HepG2 (cell line): ENCODE data around the gene NEDD4L. TPM values are rescaled to one million over a fixed set of nuclear protein-coding genes. Genes with fewer than 3 reads are reported as not detected.

Experiments used
- BCL6 ChIP-seq: IDR thresholded peaks from 2 replicates; pipeline ENCODE4 v1.6.1; 2016; ENCODE audit warnings: missing genetic modification reagents, missing compliant biosample characterization
- DR1 ChIP-seq: sonication (generic); formaldehyde crosslinking; IDR thresholded peaks from 2 replicates; pipeline ENCODE4 v1.8.0; 2021; ENCODE audit warnings: mild to moderate bottlenecking, missing genetic modification reagents, inconsistent platforms
- FOSL2 ChIP-seq: sonication (generic); formaldehyde crosslinking; IDR thresholded peaks from 2 replicates; pipeline ENCODE4 v1.4.0; 2020; ENCODE audit warnings: missing genetic modification reagents
- MEIS2 ChIP-seq: sonication (generic); formaldehyde crosslinking; IDR thresholded peaks from 2 replicates; pipeline ENCODE4 v1.9.0; 2021; ENCODE audit warnings: mild to moderate bottlenecking, missing genetic modification reagents
- NR2F2 ChIP-seq: IDR thresholded peaks from 2 replicates; pipeline ENCODE4 v1.6.1; 2012; ENCODE audit warnings: low read depth, inconsistent platforms, borderline replicate concordance
- RCOR2 ChIP-seq: IDR thresholded peaks from 2 replicates; pipeline ENCODE4 v1.6.1; 2016; ENCODE audit warnings: missing biosample characterization, missing genetic modification reagents
- SCMH1 ChIP-seq: sonication (generic); formaldehyde crosslinking; IDR thresholded peaks from 2 replicates; pipeline ENCODE4 v1.9.0; 2021; ENCODE audit warnings: missing genetic modification reagents, mild to moderate bottlenecking, borderline replicate concordance
- SRSF4 ChIP-seq: fragments of 200-400 bp; formaldehyde crosslinking; IDR thresholded peaks from one replicate; pipeline ENCODE4 v1.6.1; 2018; ENCODE audit warnings: mild to moderate bottlenecking, low read depth, low read length, moderate library complexity; ENCODE audit not compliant: poor library complexity, severe bottlenecking
- SRY ChIP-seq: sonication (generic); formaldehyde crosslinking; IDR thresholded peaks from 2 replicates; pipeline ENCODE4 v1.8.0; 2022; ENCODE audit warnings: mild to moderate bottlenecking, missing genetic modification reagents
- TBP ChIP-seq: sonication (generic); formaldehyde crosslinking; IDR thresholded peaks from 2 replicates; pipeline ENCODE4 v1.5.0; 2020; ENCODE audit warnings: missing genetic modification reagents
- YY1 ChIP-seq: IDR thresholded peaks from 2 replicates; pipeline ENCODE4 v1.6.1; 2011; ENCODE audit warnings: low read length, low read depth, moderate library complexity, mild to moderate bottlenecking; ENCODE audit not compliant: insufficient read depth, insufficient replicate concordance
- ZNF235 ChIP-seq: sonication (generic); formaldehyde crosslinking; IDR thresholded peaks from 2 replicates; pipeline ENCODE4 v1.8.1; 2023; ENCODE audit warnings: mild to moderate bottlenecking, missing genetic modification reagents, borderline replicate concordance
- ZNF260 ChIP-seq: sonication (generic); formaldehyde crosslinking; IDR thresholded peaks from 2 replicates; pipeline ENCODE4 v1.4.0; 2020; ENCODE audit warnings: missing genetic modification reagents, low read depth, mild to moderate bottlenecking, borderline replicate concordance
- ZNF598 ChIP-seq: sonication (generic); formaldehyde crosslinking; IDR thresholded peaks from 2 replicates; pipeline ENCODE4 v1.5.1; 2020; ENCODE audit warnings: mild to moderate bottlenecking, missing genetic modification reagents, borderline replicate concordance
- ZNF614 ChIP-seq: IDR thresholded peaks from 2 replicates; pipeline ENCODE4 v1.6.1; 2018; ENCODE audit warnings: missing biosample characterization, missing genetic modification reagents, inconsistent platforms, borderline replicate concordance
- ZNF792 ChIP-seq: IDR thresholded peaks from 2 replicates; pipeline ENCODE4 v1.6.1; 2016
- ZNF850 ChIP-seq: sonication (generic); formaldehyde crosslinking; conservative IDR thresholded peaks from 2 replicates; pipeline ENCODE4 v1.9.0; 2021; ENCODE audit warnings: mild to moderate bottlenecking, missing genetic modification reagents
- ZSCAN12 ChIP-seq: sonication (generic); formaldehyde crosslinking; IDR thresholded peaks from 2 replicates; pipeline ENCODE4 v1.9.0; 2021; ENCODE audit warnings: mild to moderate bottlenecking, missing genetic modification reagents
- polyA plus RNA-seq, 8 experiments: library from polyadenylated mRNA; depleted of rRNA in 3 of 8; stranded (reverse) in 7 of 8; unstranded in 1 of 8; fragments of >200 nt; fragmentation: Illumina TruSeq in 4 of 8; extraction: Trizol in 4 of 8; gene quantifications; 2 replicates each; pipeline versions ENCODE4 v1.2.1 to v1.2.3, GENCODE V29; 2011 to 2016; ENCODE audit warnings: low read depth in 4 of 8, missing spikeins in 1 of 8, mixed read lengths in 1 of 8; ENCODE audit not compliant: insufficient read depth in 1 of 8
- total RNA-seq, 5 experiments: library from RNA; depleted of rRNA; stranded (reverse); fragments of >200 nt; fragmentation: Illumina TruSeq; extraction: Trizol; gene quantifications; 2 replicates each; pipeline ENCODE4 v1.2.3, GENCODE V29; 2016; ENCODE audit warnings: low read depth in 1 of 5
- TF ChIP-seq, protein P1 (sequence below): sonication (generic); formaldehyde crosslinking; IDR thresholded peaks from 2 replicates; pipeline ENCODE4 v1.8.0; 2022; ENCODE audit warnings: low read depth, missing genetic modification reagents
- TF ChIP-seq, protein P2 (sequence below): sonication (generic); formaldehyde crosslinking; IDR thresholded peaks from 2 replicates; pipeline ENCODE4 v1.4.0; 2020; ENCODE audit warnings: missing genetic modification reagents, borderline replicate concordance
- TF ChIP-seq, protein P3 (sequence below): sonication (generic); formaldehyde crosslinking; IDR thresholded peaks from 2 replicates; pipeline ENCODE4 v1.4.0; 2020; ENCODE audit warnings: missing genetic modification reagents
- TF ChIP-seq, protein P4 (sequence below): IDR thresholded peaks from 2 replicates; pipeline ENCODE4 v1.6.1; 2016
- TF ChIP-seq, protein P5 (sequence below): sonication (generic); formaldehyde crosslinking; IDR thresholded peaks from 2 replicates; pipeline ENCODE4 v1.8.1; 2023; ENCODE audit warnings: missing genetic modification reagents, mild to moderate bottlenecking, borderline replicate concordance

The NEDD4L gene
- total and polyA plus RNA-seq, 2 of the 13 experiments (the other 11 are each of a cell fraction or from before 2014, with no cell fraction given): 168 to 390 TPM

DNA sequence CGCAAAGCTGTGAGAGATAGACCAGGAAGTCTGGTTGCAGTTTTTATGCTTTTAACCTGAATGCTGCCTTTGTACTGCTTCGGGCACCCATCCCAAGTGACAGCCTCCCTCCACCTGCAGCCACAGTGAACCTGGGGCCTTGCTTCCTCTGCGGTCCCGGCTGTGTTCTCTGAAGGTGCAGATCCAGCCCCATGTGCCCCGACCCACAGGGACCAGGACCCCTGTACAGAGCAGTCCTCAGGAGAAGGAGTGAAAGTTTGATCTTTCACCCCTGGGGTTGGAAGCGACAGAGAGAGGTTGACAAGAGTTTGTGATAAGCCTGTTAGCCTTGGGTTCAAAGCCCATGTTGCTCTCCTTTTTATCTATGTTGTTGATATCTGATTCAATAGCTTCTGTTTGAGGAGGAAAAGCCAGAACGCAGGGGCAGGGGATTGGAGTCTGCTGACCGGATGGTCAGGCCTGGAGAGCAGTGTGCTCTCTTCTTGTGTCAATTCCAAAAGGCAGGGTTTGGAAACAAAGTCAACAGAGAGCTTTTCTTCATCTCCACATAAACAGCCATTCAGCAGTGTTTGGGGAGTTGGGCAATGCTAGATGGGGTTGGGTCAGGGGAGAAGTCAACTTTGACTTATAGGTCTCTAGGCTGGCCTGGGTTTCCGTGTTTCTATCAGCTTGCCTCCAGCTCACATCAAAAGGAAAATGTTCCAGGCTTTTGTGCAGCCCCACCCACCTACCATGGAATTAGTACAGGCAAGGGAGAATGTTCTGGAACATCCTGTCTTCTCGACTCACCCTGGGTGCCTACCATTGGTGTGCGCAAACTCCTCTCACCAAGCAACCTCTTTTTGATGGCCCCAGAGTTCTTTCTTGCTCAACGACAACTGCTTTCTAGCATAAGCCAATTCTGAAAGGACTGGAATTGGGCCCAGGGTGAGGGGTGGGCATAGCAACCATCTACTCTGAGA lies 369.9 kb downstream of the NEDD4L start (continued):
- TF ChIP-seq FOSL2 (peak; percentile 92), ZNF792 (CRISPR knock-in tag) (peak; percentile 85; the same call in 1 of the 2 replicates), ZSCAN12 (CRISPR knock-in tag) (peak; percentile 72), SRY (CRISPR knock-in tag) (no peak), ZNF850 (CRISPR knock-in tag) (0 out of 2 replicates have a peak, but pooled peaks have one; percentile 32), ZNF235 (CRISPR knock-in tag) (no peak), ZNF598 (CRISPR knock-in tag) (peak; percentile 56; the same call in 1 of the 2 replicates), SRSF4 (no peak), TBP (no peak), ZNF614 (CRISPR knock-in tag) (peak; percentile 98), YY1 (peak; percentile 40), SCMH1 (no peak), ZNF260 (CRISPR knock-in tag) (no peak), NR2F2 (no peak), RCOR2 (CRISPR knock-in tag) (peak; percentile 98), DR1 (CRISPR knock-in tag) (peak; percentile 61), BCL6 (CRISPR knock-in tag) (peak; percentile 93), MEIS2 (CRISPR knock-in tag) (peak; percentile 97)
- TF ChIP-seq, protein P1, sequence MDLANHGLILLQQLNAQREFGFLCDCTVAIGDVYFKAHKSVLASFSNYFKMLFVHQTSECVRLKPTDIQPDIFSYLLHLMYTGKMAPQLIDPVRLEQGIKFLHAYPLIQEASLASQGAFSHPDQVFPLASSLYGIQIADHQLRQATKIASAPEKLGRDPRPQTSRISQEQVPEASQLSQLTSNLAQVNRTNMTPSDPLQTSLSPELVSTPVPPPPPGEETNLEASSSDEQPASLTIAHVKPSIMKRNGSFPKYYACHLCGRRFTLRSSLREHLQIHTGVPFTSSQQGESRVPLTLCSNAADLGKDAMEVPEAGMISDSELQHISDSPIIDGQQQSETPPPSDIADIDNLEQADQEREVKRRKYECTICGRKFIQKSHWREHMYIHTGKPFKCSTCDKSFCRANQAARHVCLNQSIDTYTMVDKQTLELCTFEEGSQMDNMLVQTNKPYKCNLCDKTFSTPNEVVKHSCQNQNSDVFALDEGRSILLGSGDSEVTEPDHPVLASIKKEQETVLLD: no peak
- TF ChIP-seq, protein P2, sequence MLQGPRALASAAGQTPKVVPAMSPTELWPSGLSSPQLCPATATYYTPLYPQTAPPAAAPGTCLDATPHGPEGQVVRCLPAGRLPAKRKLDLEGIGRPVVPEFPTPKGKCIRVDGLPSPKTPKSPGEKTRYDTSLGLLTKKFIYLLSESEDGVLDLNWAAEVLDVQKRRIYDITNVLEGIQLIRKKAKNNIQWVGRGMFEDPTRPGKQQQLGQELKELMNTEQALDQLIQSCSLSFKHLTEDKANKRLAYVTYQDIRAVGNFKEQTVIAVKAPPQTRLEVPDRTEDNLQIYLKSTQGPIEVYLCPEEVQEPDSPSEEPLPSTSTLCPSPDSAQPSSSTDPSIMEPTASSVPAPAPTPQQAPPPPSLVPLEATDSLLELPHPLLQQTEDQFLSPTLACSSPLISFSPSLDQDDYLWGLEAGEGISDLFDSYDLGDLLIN (CRISPR knock-in tag): 0 out of 2 replicates have a peak, but pooled peaks have one; percentile 27
- TF ChIP-seq, protein P3, sequence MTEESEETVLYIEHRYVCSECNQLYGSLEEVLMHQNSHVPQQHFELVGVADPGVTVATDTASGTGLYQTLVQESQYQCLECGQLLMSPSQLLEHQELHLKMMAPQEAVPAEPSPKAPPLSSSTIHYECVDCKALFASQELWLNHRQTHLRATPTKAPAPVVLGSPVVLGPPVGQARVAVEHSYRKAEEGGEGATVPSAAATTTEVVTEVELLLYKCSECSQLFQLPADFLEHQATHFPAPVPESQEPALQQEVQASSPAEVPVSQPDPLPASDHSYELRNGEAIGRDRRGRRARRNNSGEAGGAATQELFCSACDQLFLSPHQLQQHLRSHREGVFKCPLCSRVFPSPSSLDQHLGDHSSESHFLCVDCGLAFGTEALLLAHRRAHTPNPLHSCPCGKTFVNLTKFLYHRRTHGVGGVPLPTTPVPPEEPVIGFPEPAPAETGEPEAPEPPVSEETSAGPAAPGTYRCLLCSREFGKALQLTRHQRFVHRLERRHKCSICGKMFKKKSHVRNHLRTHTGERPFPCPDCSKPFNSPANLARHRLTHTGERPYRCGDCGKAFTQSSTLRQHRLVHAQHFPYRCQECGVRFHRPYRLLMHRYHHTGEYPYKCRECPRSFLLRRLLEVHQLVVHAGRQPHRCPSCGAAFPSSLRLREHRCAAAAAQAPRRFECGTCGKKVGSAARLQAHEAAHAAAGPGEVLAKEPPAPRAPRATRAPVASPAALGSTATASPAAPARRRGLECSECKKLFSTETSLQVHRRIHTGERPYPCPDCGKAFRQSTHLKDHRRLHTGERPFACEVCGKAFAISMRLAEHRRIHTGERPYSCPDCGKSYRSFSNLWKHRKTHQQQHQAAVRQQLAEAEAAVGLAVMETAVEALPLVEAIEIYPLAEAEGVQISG (CRISPR knock-in tag): peak; percentile 83
- TF ChIP-seq, protein P4, sequence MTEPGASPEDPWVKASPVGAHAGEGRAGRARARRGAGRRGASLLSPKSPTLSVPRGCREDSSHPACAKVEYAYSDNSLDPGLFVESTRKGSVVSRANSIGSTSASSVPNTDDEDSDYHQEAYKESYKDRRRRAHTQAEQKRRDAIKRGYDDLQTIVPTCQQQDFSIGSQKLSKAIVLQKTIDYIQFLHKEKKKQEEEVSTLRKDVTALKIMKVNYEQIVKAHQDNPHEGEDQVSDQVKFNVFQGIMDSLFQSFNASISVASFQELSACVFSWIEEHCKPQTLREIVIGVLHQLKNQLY (CRISPR knock-in tag): peak; percentile 97
- TF ChIP-seq, protein P5, sequence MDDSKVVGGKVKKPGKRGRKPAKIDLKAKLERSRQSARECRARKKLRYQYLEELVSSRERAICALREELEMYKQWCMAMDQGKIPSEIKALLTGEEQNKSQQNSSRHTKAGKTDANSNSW: no peak
